ENCODE results near the gene ADNP2.

GRCh38 chr18:80168346-80168745 is 59.3 kb downstream of the ADNP2 start:
- TF ChIP-seq MAZ (IDR thresholded peaks at IDR 0.05; ENCODE audit: borderline replicate concordance, low read depth, low read length) (no peak), POLR2A (IDR thresholded peaks at IDR 0.05; ENCODE audit: low read depth, low read length) (no peak), CHD1 (IDR thresholded peaks at IDR 0.05; ENCODE audit: low read depth, low read length) (no peak), CTCF (conservative IDR thresholded peaks at IDR 0.05; ENCODE audit: low read depth, low read length) (no peak)

All from IMR-90 (cell line).